ENCODE measurements around the gene EHD3.

- TF ChIP-seq REST (IDR thresholded peaks at IDR 0.05; ENCODE audit: borderline replicate concordance) = no peak
- no peak for TF ChIP-seq POLR2AphosphoS5 (IDR thresholded peaks at IDR 0.05)
These were observed 28.8 kb upstream of the EHD3 start for GRCh38 chr2:31205186-31205585.

All from neural cell (in vitro differentiated cells).